Globus pallidus (tissue), 1 donor: ENCODE results near the gene HOXB4.

Source experiments
- DNase-seq: peaks from one replicate; pipeline ENCODE4 v3.0.0-alpha.2; 2015; ENCODE audit warnings: low spot score

The HOXB4 gene

GRCh38 chr17:48615047-48615962, 37.2 kb upstream of the HOXB4 start, which contains the start of gene HOXB8:
Gene HOXB8 (minus strand): TSS chr17:48615292. CDS start chr17:48614704, 588 bp downstream.
- no peak for DNase-seq

- no peak for DNase-seq
Measured at GRCh38 chr17:48613862-48614694, 35.9 kb upstream of the HOXB4 start.

- DNase-seq: no peak
Measured at GRCh38 chr17:48612854-48613691, 34.9 kb upstream of the HOXB4 start.

GRCh38 chr17:48612456-48612853, 34.3 kb upstream of the HOXB4 start:
- DNase-seq: no peak

- no peak for DNase-seq
Measured at GRCh38 chr17:48611681-48612455, 33.7 kb upstream of the HOXB4 start.

GRCh38 chr17:48611213-48611612, 33.1 kb upstream of the HOXB4 start:
- no peak for DNase-seq

GRCh38 chr17:48610282-48611211, 32.4 kb upstream of the HOXB4 start, which contains the start of gene HOXB7:
Gene HOXB7 (minus strand): TSS chr17:48611017. CDS start chr17:48610918, 99 bp downstream.
- no peak for DNase-seq

- no peak for DNase-seq
Measured at GRCh38 chr17:48609759-48610281, 31.7 kb upstream of the HOXB4 start.

GRCh38 chr17:48609033-48609432, 30.9 kb upstream of the HOXB4 start:
- DNase-seq: no peak

GRCh38 chr17:48608494-48608834, 30.3 kb upstream of the HOXB4 start:
- DNase-seq: no peak

- no peak for DNase-seq
Measured at GRCh38 chr17:48606892-48607614, 28.9 kb upstream of the HOXB4 start.

- DNase-seq: no peak
Measured at GRCh38 chr17:48605991-48606891, 28.1 kb upstream of the HOXB4 start.

GRCh38 chr17:48605409-48605919, 27.3 kb upstream of the HOXB4 start:
- no peak for DNase-seq

- DNase-seq: no peak
Measured at GRCh38 chr17:48604770-48605329, 26.7 kb upstream of the HOXB4 start, which contains the start of gene HOXB6. Gene HOXB6 (minus strand): TSS chr17:48604986. CDS start chr17:48598150, 6,836 bp downstream.

GRCh38 chr17:48603959-48604769, 26.0 kb upstream of the HOXB4 start:
- DNase-seq: no peak
